Measurements from ENCODE around the gene OR1L6. TPM values are rescaled to one million over a fixed set of nuclear protein-coding genes. Genes with fewer than 3 reads are reported as not detected.

The OR1L6 gene
- polyA plus RNA-seq, 1 donor (not counting 4 experiments of a cell fraction or from before 2014, with no cell fraction given) = not detected

- Histone ChIP-seq H3K4me2 (ENCODE audit: control insufficient read depth, extremely low read depth, insufficient read depth, low read depth, low read length) (no peak overlapping the region), H3K27ac (ENCODE audit: control insufficient read depth, insufficient read depth, low read length) (no peak overlapping the region)
Measured at GRCh38 chr9:122777935-122778627, 36.0 kb downstream of the OR1L6 start.

GRCh38 chr9:122779181-122779580, 37.1 kb downstream of the OR1L6 start:
- Histone ChIP-seq H3K4me2 (ENCODE audit: control insufficient read depth, extremely low read depth, insufficient read depth, low read depth, low read length) (no peak overlapping the region), H3K4me3 (ENCODE audit: control insufficient read depth in 2 of 3, extremely low read depth in 1 of 3, insufficient read depth in 2 of 3, low read depth in 1 of 3, low read length in 3 of 3) (no peak overlapping the region), H4K20me1 (ENCODE audit: control insufficient read depth, extremely low read depth, insufficient read depth, low read length) (no peaks in the 10 kb centered on the region), H3K79me2 (ENCODE audit: control insufficient read depth, insufficient read depth, low read length) (no peaks in the 10 kb centered on the region), H3K27ac (ENCODE audit: control insufficient read depth, insufficient read depth, low read length) (no peak overlapping the region), H3K9me1 (ENCODE audit: control insufficient read depth, extremely low read depth, insufficient read depth, low read length) (no peaks in the 10 kb centered on the region), H3K9me3 (ENCODE audit: control insufficient read depth, low read depth, low read length) (no peaks in the 10 kb centered on the region), H2AFZ (ENCODE audit: control insufficient read depth, low read length) (no peak overlapping the region), H3K36me3 (ENCODE audit: control insufficient read depth in 2 of 2, extremely low read depth in 1 of 2, insufficient read depth in 2 of 2, low read length in 2 of 2) (no peaks in the 10 kb centered on the region), H3K27me3 (ENCODE audit: control insufficient read depth, extremely low read depth, insufficient read depth, low read length) (no peaks in the 10 kb centered on the region), H3K4me1 (ENCODE audit: control insufficient read depth, extremely low read depth, insufficient read depth, low read length) (no peaks in the 10 kb centered on the region), H3K9ac (ENCODE audit: control insufficient read depth, extremely low read depth, insufficient read depth, low read length) (no peak overlapping the region)
- no peak for FAIRE-seq
- dilution Hi-C loops (cut with MboI; ENCODE audit: extremely low pct_ligation_motif_present, low sequenced_read_pairs) = no loop called here
- DNase-seq (ENCODE audit: low read depth, low spot score) = no peak
- TF ChIP-seq CTCF (optimal IDR thresholded peaks at IDR 0.05 in 1 of 3, IDR thresholded peaks at IDR 0.05 in 1 of 3, conservative IDR thresholded peaks at IDR 0.05 in 1 of 3; ENCODE audit: extremely low read depth in 1 of 3, insufficient read depth in 2 of 3, low read length in 3 of 3) (no peak), EZH2 (IDR thresholded peaks at IDR 0.05; ENCODE audit: low read length) (no peak)

More at GRCh38 chr9:122777935-122778627, 36.0 kb downstream of the OR1L6 start:
- no peaks in the 10 kb centered on the region for H3K79me2 ChIP-seq (ENCODE audit: control insufficient read depth, insufficient read depth, low read length)
- no peak overlapping the region for H3K4me3 ChIP-seq (ENCODE audit: control insufficient read depth in 2 of 3, extremely low read depth in 1 of 3, insufficient read depth in 2 of 3, low read depth in 1 of 3, low read length in 3 of 3)
- H4K20me1 ChIP-seq (ENCODE audit: control insufficient read depth, extremely low read depth, insufficient read depth, low read length) = no peaks in the 10 kb centered on the region
- no peaks in the 10 kb centered on the region for H3K9me1 ChIP-seq (ENCODE audit: control insufficient read depth, extremely low read depth, insufficient read depth, low read length)
- H3K4me1 ChIP-seq (ENCODE audit: control insufficient read depth, extremely low read depth, insufficient read depth, low read length) = no peaks in the 10 kb centered on the region
- DNase-seq (ENCODE audit: low read depth, low spot score) (no peak), FAIRE-seq (no peak)
- dilution Hi-C loops (cut with MboI; ENCODE audit: extremely low pct_ligation_motif_present, low sequenced_read_pairs) = no loop called here
- H3K36me3 ChIP-seq (ENCODE audit: control insufficient read depth in 2 of 2, extremely low read depth in 1 of 2, insufficient read depth in 2 of 2, low read length in 2 of 2) = no peaks in the 10 kb centered on the region
- H3K9me3 ChIP-seq (ENCODE audit: control insufficient read depth, low read depth, low read length) = no peaks in the 10 kb centered on the region
- no peak overlapping the region for H3K9ac ChIP-seq (ENCODE audit: control insufficient read depth, extremely low read depth, insufficient read depth, low read length)
- no peaks in the 10 kb centered on the region for H3K27me3 ChIP-seq (ENCODE audit: control insufficient read depth, extremely low read depth, insufficient read depth, low read length)
- H2AFZ ChIP-seq (ENCODE audit: control insufficient read depth, low read length) = no peak overlapping the region
- TF ChIP-seq EZH2 (IDR thresholded peaks at IDR 0.05; ENCODE audit: low read length) (no peak), CTCF (optimal IDR thresholded peaks at IDR 0.05 in 1 of 3, IDR thresholded peaks at IDR 0.05 in 1 of 3, conservative IDR thresholded peaks at IDR 0.05 in 1 of 3; ENCODE audit: extremely low read depth in 1 of 3, insufficient read depth in 2 of 3, low read length in 3 of 3) (no peak)

All from keratinocyte (primary cell).